CD4-positive, alpha-beta memory T cell (primary cell): Measurements from ENCODE around the gene NR3C2. TPM values are rescaled to one million over a fixed set of nuclear protein-coding genes. Genes with fewer than 3 reads are reported as not detected.

Source experiments
- CTCF ChIA-PET: fragments of 350-600 bp; sonication (Branson Sonifier 250); formaldehyde crosslinking; loops from one replicate; lab custom pipeline; 2021; ENCODE audit warnings: inconsistent platforms; ENCODE audit not compliant: partially characterized antibody; lab: Charles Lee
- POLR2A ChIA-PET: fragments of 350-600 bp; sonication (Branson Sonifier 250); formaldehyde crosslinking; loops from one replicate; lab custom pipeline; 2021; ENCODE audit not compliant: partially characterized antibody; lab: Charles Lee
- DNase-seq, 5 donors: peaks; one replicate each; pipeline versions ENCODE4 v3.0.0 to v3.0.0-alpha.2; 2020 to 2022; ENCODE audit warnings: mixed read lengths in 1 of 5
- H3K27ac ChIP-seq: one replicate; pipeline ENCODE4 v1.7.0; 2013; ENCODE audit warnings: low read depth, low read length
- H3K27me3 ChIP-seq: 2 replicates; pipeline ENCODE4 v1.7.0; 2013; ENCODE audit warnings: mild to moderate bottlenecking, low read length, moderate library complexity; ENCODE audit not compliant: insufficient read depth
- H3K36me3 ChIP-seq: 2 replicates; pipeline ENCODE4 v1.7.0; 2013; ENCODE audit warnings: mild to moderate bottlenecking, low read length, moderate library complexity; ENCODE audit not compliant: insufficient read depth
- H3K4me1 ChIP-seq: 2 replicates; pipeline ENCODE4 v1.7.0; 2013; ENCODE audit warnings: mild to moderate bottlenecking, low read length, moderate library complexity; ENCODE audit not compliant: insufficient read depth
- H3K4me3 ChIP-seq, 2 donors: one replicate each; pipeline ENCODE4 v1.7.0; 2013; ENCODE audit warnings: low read length in 2 of 2, mild to moderate bottlenecking in 1 of 2
- H3K9me3 ChIP-seq, 2 donors: one replicate each; pipeline ENCODE4 v1.7.0; 2013; ENCODE audit warnings: low read length in 2 of 2, control low read depth in 1 of 2; ENCODE audit not compliant: control insufficient read depth in 1 of 2
- H3K27ac Mint-ChIP-seq, 7 donors: one replicate each; pipeline ENCODE4 v1.8.0; 2020 to 2021; ENCODE audit warnings: mixed read lengths in 7 of 7, mild to moderate bottlenecking in 6 of 7, inconsistent platforms in 3 of 7, moderate library complexity in 3 of 7
- H3K27me3 Mint-ChIP-seq, 2 donors: one replicate each; pipeline ENCODE4 v1.8.0; 2020 to 2021; ENCODE audit warnings: mixed read lengths in 2 of 2
- H3K36me3 Mint-ChIP-seq, 2 donors: one replicate each; pipeline ENCODE4 v1.8.0; 2020 to 2021; ENCODE audit warnings: mixed read lengths in 2 of 2, inconsistent platforms in 1 of 2, mild to moderate bottlenecking in 1 of 2
- H3K4me1 Mint-ChIP-seq, 4 donors: one replicate each; pipeline ENCODE4 v1.8.0; 2020 to 2021; ENCODE audit warnings: mixed read lengths in 4 of 4, mild to moderate bottlenecking in 1 of 4
- H3K4me3 Mint-ChIP-seq, 8 donors: one replicate each; pipeline ENCODE4 v1.8.0; 2020 to 2021; ENCODE audit warnings: mixed read lengths in 8 of 8, mild to moderate bottlenecking in 7 of 8, moderate library complexity in 6 of 8, inconsistent platforms in 3 of 8
- H3K9me3 Mint-ChIP-seq, 8 donors: one replicate each; pipeline ENCODE4 v1.8.0; 2020 to 2021; ENCODE audit warnings: mixed read lengths in 8 of 8, mild to moderate bottlenecking in 5 of 8, inconsistent platforms in 3 of 8, moderate library complexity in 1 of 8
- intact Hi-C: fragments of 100-400 bp; cut with micrococcal nuclease; formaldehyde crosslinking; loops from one replicate; pipeline ENCODE4 v1.15.1; 2023
- polyA plus RNA-seq, 2 donors: library from polyadenylated mRNA; unstranded; fragments of 300-500 nt; fragmentation: Illumina TruSeq; gene quantifications; one replicate each; pipeline ENCODE4 v1.2.3, GENCODE V29; 2021
- total RNA-seq, 2 experiments: library from RNA; stranded (reverse); gene quantifications; one replicate each; pipeline ENCODE4 v1.2.3, GENCODE V29; 2021

NR3C2 gene
- total and polyA plus RNA-seq, 4 experiments from 2014 or later: 4.9 to 50.9 (median 26.8) TPM

GRCh38 chr4:148074462-148074861, 367.8 kb downstream of the NR3C2 start:
- no peaks in the 10 kb centered on the region for H3K4me1 ChIP-seq
- intact Hi-C loops: no loop called here
- H3K4me3 ChIP-seq: no peak overlapping the region
- no peaks in the 10 kb centered on the region for H3K27me3 ChIP-seq
- CTCF ChIA-PET: no interaction called here
- peak overlapping the region in 1 of 8 donors; percentile 17 for H3K4me3 Mint-ChIP-seq
- peaks cover 76 to 84% of the 10 kb centered on the region in 2 donors for H3K36me3 Mint-ChIP-seq
- H3K27ac Mint-ChIP-seq: peak overlapping the region in 2 of 7 donors; percentile 41 to 42
- no peak overlapping the region for H3K27ac ChIP-seq
- no peaks in the 10 kb centered on the region for H3K36me3 ChIP-seq
- no peaks in the 10 kb centered on the region for H3K4me1 Mint-ChIP-seq
- no peak for DNase-seq
- H3K9me3 ChIP-seq: peaks cover 0 to 32% of the 10 kb centered on the region in 2 donors
- H3K9me3 Mint-ChIP-seq: peaks cover 0 to 58% (median 48%) of the 10 kb centered on the region in 8 donors
- H3K27me3 Mint-ChIP-seq: no peaks in the 10 kb centered on the region
- POLR2A ChIA-PET: no interaction called here

GRCh38 chr4:148073349-148073748, 368.9 kb downstream of the NR3C2 start:
- Mint-ChIP-seq H3K4me1 (no peaks in the 10 kb centered on the region), H3K9me3 (peaks cover 0 to 58% (median 48%) of the 10 kb centered on the region in 8 donors), H3K36me3 (peaks cover 72 to 75% of the 10 kb centered on the region in 2 donors), H3K27ac (peak overlapping the region in 1 of 7 donors; percentile 81), H3K27me3 (no peaks in the 10 kb centered on the region), H3K4me3 (no peak overlapping the region)
- DNase-seq: no peak
- Histone ChIP-seq H3K4me1 (no peaks in the 10 kb centered on the region), H3K9me3 (peaks cover 0 to 32% of the 10 kb centered on the region in 2 donors), H3K4me3 (no peak overlapping the region), H3K36me3 (no peaks in the 10 kb centered on the region), H3K27ac (no peak overlapping the region), H3K27me3 (no peaks in the 10 kb centered on the region)
- intact Hi-C loops: no loop called here
- CTCF ChIA-PET: no interaction called here
- POLR2A ChIA-PET: no interaction called here

- Mint-ChIP-seq H3K9me3 (peaks cover 0 to 56% (median 45%) of the 10 kb centered on the region in 8 donors), H3K36me3 (peaks cover 66 to 70% of the 10 kb centered on the region in 2 donors), H3K27ac (no peak overlapping the region), H3K4me1 (no peaks in the 10 kb centered on the region), H3K4me3 (no peak overlapping the region), H3K27me3 (no peaks in the 10 kb centered on the region)
- intact Hi-C loops: no loop called here
- Histone ChIP-seq H3K27me3 (no peaks in the 10 kb centered on the region), H3K4me3 (no peak overlapping the region), H3K4me1 (no peaks in the 10 kb centered on the region), H3K9me3 (peaks cover 0 to 32% of the 10 kb centered on the region in 2 donors), H3K27ac (no peak overlapping the region), H3K36me3 (no peaks in the 10 kb centered on the region)
- ChIA-PET CTCF (no interaction called here), POLR2A (no interaction called here)
- no peak for DNase-seq
Observed at GRCh38 chr4:148072789-148073188, 369.4 kb downstream of the NR3C2 start.

- POLR2A ChIA-PET: no interaction called here
- H3K27ac Mint-ChIP-seq: peak overlapping the region in 3 of 7 donors; percentile 28 to 70 (median 69)
- no peak overlapping the region for H3K4me3 Mint-ChIP-seq
Observed at GRCh38 chr4:148071009-148071408, 371.2 kb downstream of the NR3C2 start.

GRCh38 chr4:148069895-148070178, 372.4 kb downstream of the NR3C2 start:
- no peaks in the 10 kb centered on the region for H3K4me1 Mint-ChIP-seq
- Histone ChIP-seq H3K27me3 (no peaks in the 10 kb centered on the region), H3K36me3 (no peaks in the 10 kb centered on the region), H3K4me1 (no peaks in the 10 kb centered on the region), H3K27ac (no peak overlapping the region), H3K4me3 (no peak overlapping the region), H3K9me3 (peaks cover 0 to 19% of the 10 kb centered on the region in 2 donors)
- peaks cover 0 to 27% (median 21%) of the 10 kb centered on the region in 8 donors for H3K9me3 Mint-ChIP-seq
- H3K36me3 Mint-ChIP-seq: peaks cover 45 to 56% of the 10 kb centered on the region in 2 donors
- ChIA-PET CTCF (no interaction called here), POLR2A (interaction anchor here (1.0 kb wide), 1 partner anchor 373 kb away, joined by 3 read pairs; no protein-coding TSS in a partner anchor)
- H3K27ac Mint-ChIP-seq: peak overlapping the region in 5 of 7 donors; percentile 6 to 61 (median 35)
- DNase-seq: no peak
- H3K4me3 Mint-ChIP-seq: no peak overlapping the region
- intact Hi-C loops: no loop called here
- H3K27me3 Mint-ChIP-seq: no peaks in the 10 kb centered on the region

More at GRCh38 chr4:148071009-148071408, 371.2 kb downstream of the NR3C2 start:
- CTCF ChIA-PET: interaction anchor here (0.7 kb wide), 1 partner anchor 19 kb away, joined by 3 read pairs; no protein-coding TSS in a partner anchor
- H3K36me3 ChIP-seq: no peaks in the 10 kb centered on the region
- no peaks in the 10 kb centered on the region for H3K4me1 ChIP-seq
- Mint-ChIP-seq H3K4me1 (no peaks in the 10 kb centered on the region), H3K36me3 (peaks cover 48 to 56% of the 10 kb centered on the region in 2 donors), H3K27me3 (no peaks in the 10 kb centered on the region), H3K9me3 (peaks cover 0 to 39% (median 33%) of the 10 kb centered on the region in 8 donors)
- no peak overlapping the region for H3K4me3 ChIP-seq
- H3K27me3 ChIP-seq: no peaks in the 10 kb centered on the region
- H3K9me3 ChIP-seq: peaks cover 0 to 31% of the 10 kb centered on the region in 2 donors
- intact Hi-C loops: no loop called here
- no peak for DNase-seq
- no peak overlapping the region for H3K27ac ChIP-seq

GRCh38 chr4:148069086-148069894, 372.9 kb downstream of the NR3C2 start:
- POLR2A ChIA-PET: interaction anchor here (1.0 kb wide), 1 partner anchor 374 kb away, joined by 3 read pairs; no protein-coding TSS in a partner anchor
- intact Hi-C loops: no loop called here

GRCh38 chr4:148068065-148068911, 373.9 kb downstream of the NR3C2 start:
- CTCF ChIA-PET: no interaction called here
- intact Hi-C loops: no loop called here
- Histone ChIP-seq H3K4me1 (no peaks in the 10 kb centered on the region), H3K36me3 (no peaks in the 10 kb centered on the region), H3K4me3 (no peak overlapping the region), H3K27ac (no peak overlapping the region), H3K27me3 (no peaks in the 10 kb centered on the region), H3K9me3 (peaks cover 0 to 4% of the 10 kb centered on the region in 2 donors)
- no peak overlapping the region for H3K4me3 Mint-ChIP-seq
- peaks cover 34 to 53% of the 10 kb centered on the region in 2 donors for H3K36me3 Mint-ChIP-seq
- H3K9me3 Mint-ChIP-seq: peaks cover 0 to 12% (median 6%) of the 10 kb centered on the region in 8 donors
- H3K27me3 Mint-ChIP-seq: no peaks in the 10 kb centered on the region
- no peaks in the 10 kb centered on the region for H3K4me1 Mint-ChIP-seq
- H3K27ac Mint-ChIP-seq: no peak overlapping the region
- DNase-seq: no peak
- POLR2A ChIA-PET: interaction anchor here (1.1 kb wide), 1 partner anchor 11 kb away, joined by 3 read pairs; no protein-coding TSS in a partner anchor

More at GRCh38 chr4:148069086-148069894, 372.9 kb downstream of the NR3C2 start:
- Histone ChIP-seq H3K36me3 (no peaks in the 10 kb centered on the region), H3K4me3 (no peak overlapping the region), H3K9me3 (peaks cover 0 to 14% of the 10 kb centered on the region in 2 donors), H3K27me3 (no peaks in the 10 kb centered on the region), H3K27ac (no peak overlapping the region), H3K4me1 (no peaks in the 10 kb centered on the region)
- Mint-ChIP-seq H3K27ac (peak overlapping the region in 2 of 7 donors; percentile 6 to 36), H3K4me1 (no peaks in the 10 kb centered on the region), H3K27me3 (no peaks in the 10 kb centered on the region), H3K4me3 (no peak overlapping the region), H3K9me3 (peaks cover 0 to 22% (median 16%) of the 10 kb centered on the region in 8 donors), H3K36me3 (peaks cover 42 to 55% of the 10 kb centered on the region in 2 donors)
- DNase-seq: no peak
- CTCF ChIA-PET: no interaction called here
